Measurements from ENCODE around the gene TMX3. TPM values are rescaled to one million over a fixed set of nuclear protein-coding genes. Genes with fewer than 3 reads are reported as not detected.

Gene TMX3
- total RNA-seq, 1 donor from 2014 or later, result 56.4 TPM

DNA sequence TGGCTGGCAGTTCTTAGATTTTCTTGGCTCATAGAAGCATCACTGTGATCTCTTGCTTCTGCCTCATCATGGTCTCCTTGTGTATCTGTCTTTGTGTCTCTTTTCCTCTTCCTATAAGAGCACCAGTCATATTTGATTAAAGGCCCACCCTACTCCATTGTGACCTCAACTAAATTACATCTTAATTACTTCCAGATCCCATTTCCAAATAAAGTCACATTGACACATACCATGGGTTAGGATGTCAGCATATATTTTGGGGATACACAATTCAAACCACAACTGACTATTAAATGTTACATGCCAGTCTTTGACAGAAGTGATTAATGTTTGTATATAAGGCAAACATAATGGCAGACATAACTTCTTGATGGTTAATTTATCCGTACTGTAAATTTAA, 27.3 kb upstream of the TMX3 start:
- TF ChIP-seq, protein P1, sequence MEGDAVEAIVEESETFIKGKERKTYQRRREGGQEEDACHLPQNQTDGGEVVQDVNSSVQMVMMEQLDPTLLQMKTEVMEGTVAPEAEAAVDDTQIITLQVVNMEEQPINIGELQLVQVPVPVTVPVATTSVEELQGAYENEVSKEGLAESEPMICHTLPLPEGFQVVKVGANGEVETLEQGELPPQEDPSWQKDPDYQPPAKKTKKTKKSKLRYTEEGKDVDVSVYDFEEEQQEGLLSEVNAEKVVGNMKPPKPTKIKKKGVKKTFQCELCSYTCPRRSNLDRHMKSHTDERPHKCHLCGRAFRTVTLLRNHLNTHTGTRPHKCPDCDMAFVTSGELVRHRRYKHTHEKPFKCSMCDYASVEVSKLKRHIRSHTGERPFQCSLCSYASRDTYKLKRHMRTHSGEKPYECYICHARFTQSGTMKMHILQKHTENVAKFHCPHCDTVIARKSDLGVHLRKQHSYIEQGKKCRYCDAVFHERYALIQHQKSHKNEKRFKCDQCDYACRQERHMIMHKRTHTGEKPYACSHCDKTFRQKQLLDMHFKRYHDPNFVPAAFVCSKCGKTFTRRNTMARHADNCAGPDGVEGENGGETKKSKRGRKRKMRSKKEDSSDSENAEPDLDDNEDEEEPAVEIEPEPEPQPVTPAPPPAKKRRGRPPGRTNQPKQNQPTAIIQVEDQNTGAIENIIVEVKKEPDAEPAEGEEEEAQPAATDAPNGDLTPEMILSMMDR (IDR thresholded peaks at IDR 0.05), result no peak
- no peaks in the 10 kb centered on the region for H3K4me1 ChIP-seq
- intact Hi-C loops (cut with DNase I), result no loop called here
- H3K36me3 ChIP-seq, result no peaks in the 10 kb centered on the region
- no peak overlapping the region for H3K27ac ChIP-seq
- DNase-seq, result no peak
- H3K27me3 ChIP-seq, result no peaks in the 10 kb centered on the region
- no peak for ATAC-seq
- H3K9me3 ChIP-seq, result no peaks in the 10 kb centered on the region
- H3K4me3 ChIP-seq, result no peak overlapping the region

DNA sequence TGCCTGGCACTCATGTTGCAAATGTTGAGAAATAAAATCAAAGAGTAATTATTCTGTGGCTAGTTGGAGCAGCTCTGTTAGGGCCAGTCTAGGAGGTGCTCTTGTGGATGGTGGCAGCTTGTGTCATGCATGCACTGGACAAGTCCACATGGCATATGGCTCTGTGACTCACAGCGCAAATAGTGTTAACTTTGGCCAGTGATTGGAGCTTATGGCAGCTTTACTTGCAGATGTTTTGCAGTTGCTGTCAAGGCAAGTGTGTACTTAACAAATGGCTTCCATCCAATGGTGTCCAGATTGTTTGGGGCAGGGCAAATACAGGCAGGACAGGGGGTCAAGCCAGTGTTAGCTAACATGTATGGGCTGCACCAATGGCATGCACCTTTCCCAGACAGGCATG, 26.1 kb upstream of the TMX3 start:
- Histone ChIP-seq H3K27me3 (no peaks in the 10 kb centered on the region), H3K4me3 (no peak overlapping the region), H3K27ac (no peak overlapping the region), H3K9me3 (no peaks in the 10 kb centered on the region), H3K36me3 (no peaks in the 10 kb centered on the region), H3K4me1 (no peaks in the 10 kb centered on the region)
- intact Hi-C loops (cut with DNase I), result no loop called here
- no peak for ATAC-seq
- TF ChIP-seq, protein P1 (IDR thresholded peaks at IDR 0.05), result no peak
- DNase-seq, result no peak

DNA sequence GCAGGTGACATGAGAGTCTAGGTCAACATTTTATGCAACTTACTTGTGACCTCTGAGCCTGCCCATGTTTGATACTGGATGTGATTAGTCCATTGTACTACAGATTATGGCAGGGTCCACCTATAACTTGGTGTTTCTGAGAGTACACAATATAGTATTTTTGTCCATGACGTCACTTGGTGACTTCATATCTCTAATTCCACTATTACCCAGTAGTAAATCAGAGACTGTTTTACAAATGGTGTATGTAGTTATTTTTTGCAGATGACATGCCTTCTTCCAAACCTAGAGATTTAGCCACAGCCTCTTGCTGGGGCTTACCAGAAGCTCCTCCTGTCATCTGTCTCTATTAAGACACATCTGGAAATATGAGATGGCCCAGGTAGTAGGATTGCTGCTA, 24.6 kb upstream of the TMX3 start:
- TF ChIP-seq, protein P1 (IDR thresholded peaks at IDR 0.05), result no peak
- ATAC-seq (no peak), DNase-seq (no peak)
- Histone ChIP-seq H3K36me3 (no peaks in the 10 kb centered on the region), H3K27me3 (no peaks in the 10 kb centered on the region), H3K4me3 (no peak overlapping the region), H3K4me1 (no peaks in the 10 kb centered on the region), H3K27ac (no peak overlapping the region), H3K9me3 (no peaks in the 10 kb centered on the region)
- intact Hi-C loops (cut with DNase I), result no loop called here

DNA sequence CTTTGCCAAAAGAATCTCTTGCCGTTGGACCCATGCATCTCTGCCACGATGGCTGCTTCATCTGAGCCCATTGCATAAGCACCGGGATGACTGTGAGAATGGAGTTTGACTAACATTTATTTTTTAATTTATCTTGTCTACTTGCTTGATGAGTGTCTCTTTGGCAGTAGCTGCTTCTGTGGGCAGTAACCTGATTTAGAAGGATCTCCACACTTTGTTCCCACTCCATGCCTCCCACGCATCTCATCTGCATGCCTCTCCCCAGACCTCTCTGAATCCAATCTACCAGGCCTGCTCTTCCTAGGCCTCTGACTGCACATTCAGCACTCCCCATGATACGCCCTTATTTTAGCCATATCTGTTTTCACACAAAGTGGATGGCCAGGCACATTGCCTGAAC, 23.7 kb upstream of the TMX3 start:
- Histone ChIP-seq H3K4me1 (no peaks in the 10 kb centered on the region), H3K27ac (no peak overlapping the region), H3K36me3 (no peaks in the 10 kb centered on the region), H3K27me3 (no peaks in the 10 kb centered on the region), H3K9me3 (no peaks in the 10 kb centered on the region), H3K4me3 (no peak overlapping the region)
- TF ChIP-seq, protein P1 (IDR thresholded peaks at IDR 0.05), result no peak
- intact Hi-C loops (cut with DNase I), result no loop called here
- ATAC-seq (no peak), DNase-seq (no peak)

DNA sequence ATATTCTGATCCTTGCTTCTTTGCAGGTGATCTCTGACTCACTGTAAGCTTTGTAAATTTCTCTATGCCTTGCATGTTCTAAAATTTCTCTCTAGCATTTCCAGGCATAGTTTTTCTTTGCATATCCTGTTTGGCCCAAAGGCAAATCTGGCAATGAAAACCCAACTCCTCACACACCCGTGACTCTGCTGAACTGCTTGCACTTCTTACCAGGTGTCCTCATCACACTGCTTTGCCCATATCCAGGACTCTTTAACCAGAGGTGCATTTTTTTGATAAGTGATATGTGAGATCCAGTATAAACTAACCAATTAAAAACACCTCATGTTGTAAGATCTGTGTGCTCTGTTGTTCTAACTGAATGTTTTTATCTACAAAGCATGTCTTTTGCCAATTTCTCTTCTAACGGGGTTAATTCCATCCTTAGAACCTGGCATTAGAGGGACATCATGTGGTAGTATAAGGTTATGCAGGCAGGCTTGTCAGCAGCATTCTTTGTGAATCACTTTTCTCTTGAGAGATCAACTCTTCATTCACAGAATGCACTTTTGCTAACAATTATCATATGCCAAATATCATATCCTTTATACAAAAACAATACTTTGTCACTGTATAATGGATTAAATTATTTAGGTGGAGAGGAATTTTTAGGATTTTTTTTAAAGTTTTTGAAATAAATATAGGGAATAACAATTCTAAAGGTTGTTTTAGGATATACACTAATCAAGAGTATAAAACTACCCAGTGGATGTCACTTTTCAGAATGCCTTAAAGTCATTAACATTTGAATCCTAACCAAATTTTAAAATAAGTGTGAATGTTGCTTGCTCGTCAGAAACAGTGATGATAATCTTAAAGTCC, 20.8 kb upstream of the TMX3 start:
- H3K36me3 ChIP-seq, result no peaks in the 10 kb centered on the region
- no peak overlapping the region for H3K4me3 ChIP-seq

More for the DNA sequence above, 20.8 kb upstream of the TMX3 start:
- H3K27me3 ChIP-seq, result no peaks in the 10 kb centered on the region
- intact Hi-C loops (cut with DNase I), result no loop called here
- TF ChIP-seq, protein P1 (IDR thresholded peaks at IDR 0.05), result peak; percentile 78
- DNase-seq (no peak), ATAC-seq (peak; percentile 77)
- H3K4me1 ChIP-seq, result no peaks in the 10 kb centered on the region
- H3K9me3 ChIP-seq, result no peaks in the 10 kb centered on the region
- no peak overlapping the region for H3K27ac ChIP-seq

Data from upper lobe of right lung (tissue), 1 donor.